HG02588 (cell line): ENCODE data around the gene PTPN1.

Experiments
- ATAC-seq: cut with Tn5 transposase; IDR thresholded peaks from one replicate; pipeline ENCODE4 v1.9.1; 2021; ENCODE audit warnings: mild to moderate bottlenecking, moderate library complexity; ENCODE audit not compliant: unreplicated experiment

The PTPN1 gene

DNA sequence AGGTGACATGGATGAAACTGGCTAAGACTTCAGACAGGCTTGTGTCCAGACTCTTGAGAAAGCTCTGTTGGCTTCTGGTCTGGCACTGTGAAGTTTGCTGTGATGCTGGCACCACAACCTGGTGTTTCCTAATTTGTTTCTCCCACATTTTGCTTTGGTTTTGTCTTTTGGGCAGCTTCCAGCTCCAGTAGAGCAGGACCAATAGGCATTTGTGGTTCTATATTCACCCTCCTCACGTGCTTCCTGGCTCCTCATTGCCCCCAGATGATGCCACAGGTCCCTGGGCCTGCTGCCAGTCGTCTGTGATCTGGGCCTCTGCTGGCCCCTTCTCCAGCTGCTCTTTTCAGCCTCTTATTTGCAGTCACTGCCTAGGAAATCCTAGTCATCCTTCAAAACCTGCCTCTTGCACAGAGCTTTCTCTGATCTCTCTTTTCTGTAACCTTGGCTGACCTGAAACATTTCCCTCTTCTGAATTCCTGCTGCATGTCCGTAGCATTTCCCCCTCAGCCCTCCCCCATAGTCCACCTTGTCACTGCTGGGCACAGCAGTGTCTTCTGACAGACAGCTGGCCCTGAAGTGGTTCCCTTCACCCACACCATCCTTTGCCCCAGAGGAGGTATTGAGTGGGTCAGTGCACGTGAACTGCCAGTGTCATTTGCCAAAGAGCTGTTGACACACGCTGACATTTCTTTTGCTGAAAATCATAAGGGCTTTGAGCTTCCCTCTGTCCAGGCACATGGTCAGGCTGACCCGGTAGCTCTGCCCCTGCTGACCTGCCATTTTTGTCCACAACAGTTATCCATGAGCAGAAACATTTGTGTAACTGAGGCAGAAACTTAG, 63.0 kb downstream of the PTPN1 start:
- ATAC-seq: no peak

DNA sequence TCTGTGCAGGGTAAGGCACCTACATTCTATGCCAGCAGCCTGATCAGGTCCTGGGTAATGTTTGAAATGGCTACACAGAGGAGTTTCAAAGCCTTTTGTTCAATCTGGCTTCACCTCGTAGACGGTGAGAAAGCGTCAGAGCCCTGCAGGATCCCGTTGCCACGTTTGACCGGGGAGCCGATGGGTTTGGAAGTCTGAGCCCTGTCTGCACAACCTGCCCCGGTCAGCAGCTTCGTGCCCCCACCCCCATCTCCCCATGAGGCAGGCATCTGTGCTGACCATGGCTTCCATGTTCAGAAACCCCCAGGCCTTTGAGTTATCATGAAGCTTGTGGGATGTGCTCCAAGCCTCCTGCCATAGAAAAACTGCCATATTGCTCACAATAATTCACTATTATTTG, 63.9 kb downstream of the PTPN1 start:
- ATAC-seq: no peak

DNA sequence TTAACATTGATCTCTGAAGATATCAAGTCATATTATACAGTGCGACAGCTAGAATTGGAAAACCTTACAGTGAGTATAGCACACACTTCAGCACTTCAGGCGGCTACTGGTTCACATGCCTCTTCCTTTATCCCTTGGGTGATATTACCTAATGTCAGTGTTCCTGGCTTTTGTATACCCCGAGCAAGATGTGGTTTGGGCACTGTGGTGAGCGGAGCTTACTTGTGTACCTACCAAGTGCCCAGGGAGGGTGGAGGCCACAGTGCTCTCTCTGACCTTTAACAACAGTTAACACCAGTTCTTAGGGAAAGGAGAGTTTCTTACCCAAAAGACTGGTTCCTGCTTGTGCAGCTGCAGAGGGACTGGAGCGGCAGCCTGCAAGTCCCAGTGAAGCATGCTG, 64.4 kb downstream of the PTPN1 start:
- ATAC-seq: no peak

DNA sequence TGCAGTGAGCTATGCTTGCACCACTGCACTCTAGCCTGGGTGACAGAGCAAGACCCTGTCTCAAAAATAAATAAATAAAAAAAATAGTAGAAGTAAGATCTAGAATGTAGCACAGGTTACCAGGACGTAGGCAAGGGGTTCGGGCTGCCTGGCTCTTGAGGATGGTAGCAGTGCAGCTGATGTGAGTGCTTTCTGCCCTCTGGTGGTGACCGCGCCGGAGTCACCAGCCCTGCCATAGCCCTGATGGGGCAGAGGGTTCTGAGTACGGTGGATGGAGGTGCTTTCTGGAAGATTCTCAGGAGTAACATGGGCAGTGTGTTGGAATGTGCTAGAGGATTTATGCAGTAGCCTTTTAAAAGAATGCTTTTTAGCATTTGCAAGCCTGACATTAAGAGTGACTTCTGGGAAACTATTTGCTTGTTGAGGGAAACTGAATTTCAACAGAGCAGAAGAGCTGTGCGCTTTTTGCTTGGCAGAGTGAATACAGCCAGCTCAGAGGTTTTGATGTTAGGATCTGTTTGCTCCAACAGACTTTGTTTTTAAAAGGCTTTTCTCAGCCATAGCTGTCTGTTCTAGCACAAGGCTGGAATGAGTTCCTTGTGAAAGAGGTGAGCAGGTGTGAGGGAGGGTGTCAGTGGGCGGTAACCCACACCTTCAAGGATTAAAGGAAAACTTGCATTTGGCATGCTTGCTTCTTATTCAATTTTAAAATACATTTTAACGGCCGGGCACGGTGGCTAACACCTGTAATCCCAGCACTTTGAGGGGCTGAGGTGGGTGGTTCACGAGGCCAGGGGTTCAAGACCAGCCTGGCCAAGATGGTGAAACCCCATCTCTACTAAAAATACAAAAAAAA, 65.9 kb downstream of the PTPN1 start:
- ATAC-seq: no peak

DNA sequence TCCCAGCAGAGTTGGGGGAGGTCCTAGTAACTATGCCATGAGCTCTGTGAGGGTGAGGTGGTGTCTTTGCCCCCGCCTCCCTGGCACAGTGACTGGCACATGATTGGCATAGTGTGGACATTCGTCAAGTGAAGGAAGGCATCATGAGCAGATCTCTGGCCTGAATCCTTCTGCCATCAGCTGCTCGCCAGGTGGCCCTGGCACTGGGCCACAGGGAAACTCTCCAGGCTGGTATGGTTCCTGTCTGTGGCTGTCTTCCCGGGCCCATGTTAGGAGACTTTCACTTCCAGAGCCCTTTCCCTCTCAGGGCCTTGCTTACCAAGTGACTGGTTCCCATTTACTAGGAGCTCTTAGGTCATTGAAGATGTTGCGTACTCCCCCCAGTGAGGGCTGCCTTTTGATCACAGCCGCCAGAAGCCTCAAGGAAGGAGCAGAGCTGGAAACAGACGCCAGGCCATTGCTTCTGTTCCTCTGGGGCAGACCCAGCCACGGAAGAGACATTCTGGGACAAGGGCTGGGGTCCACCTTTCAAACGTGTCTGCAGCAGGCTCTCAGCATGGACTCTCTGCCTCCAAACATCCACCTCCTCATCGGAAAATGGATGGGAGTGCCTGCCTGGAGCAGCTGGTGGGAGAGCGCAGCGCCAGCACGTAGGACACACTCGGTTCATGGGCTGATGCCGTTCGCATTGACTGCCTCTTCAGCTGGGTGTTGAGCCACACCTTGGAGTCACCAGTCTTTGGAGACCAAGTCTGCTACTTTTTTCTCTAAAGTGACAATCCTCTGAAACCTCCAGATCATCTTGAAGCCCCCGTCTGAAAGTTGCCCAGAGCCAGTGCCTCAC, 67.2 kb downstream of the PTPN1 start:
- ATAC-seq: no peak

DNA sequence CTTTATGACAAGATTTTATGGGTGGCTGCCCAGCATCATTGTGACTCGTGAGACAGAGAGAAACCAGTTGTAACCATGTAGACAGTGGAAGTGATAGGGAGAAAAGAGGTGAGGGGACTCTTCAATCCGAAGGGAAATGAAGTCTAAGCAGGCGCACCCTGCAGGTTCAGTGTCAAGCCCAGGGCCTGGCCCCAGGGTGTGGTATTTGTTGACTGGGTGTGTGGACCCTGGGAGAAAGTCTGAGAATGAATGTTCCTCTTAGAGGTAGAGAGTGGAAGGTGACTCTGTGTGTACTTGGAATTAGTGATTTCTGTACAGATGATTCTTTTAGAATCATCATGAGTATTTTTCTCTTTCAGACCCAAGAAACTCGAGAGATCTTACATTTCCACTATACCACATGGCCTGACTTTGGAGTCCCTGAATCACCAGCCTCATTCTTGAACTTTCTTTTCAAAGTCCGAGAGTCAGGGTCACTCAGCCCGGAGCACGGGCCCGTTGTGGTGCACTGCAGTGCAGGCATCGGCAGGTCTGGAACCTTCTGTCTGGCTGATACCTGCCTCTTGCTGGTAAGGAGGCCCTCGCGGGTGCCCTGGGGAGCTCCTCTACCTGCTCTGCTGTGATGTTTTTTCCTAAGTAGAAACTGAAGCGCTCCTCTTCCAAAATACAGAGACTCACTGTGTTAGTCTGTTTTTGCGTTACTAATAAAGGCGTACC, 68.0 kb downstream of the PTPN1 start:
- ATAC-seq: no peak

DNA sequence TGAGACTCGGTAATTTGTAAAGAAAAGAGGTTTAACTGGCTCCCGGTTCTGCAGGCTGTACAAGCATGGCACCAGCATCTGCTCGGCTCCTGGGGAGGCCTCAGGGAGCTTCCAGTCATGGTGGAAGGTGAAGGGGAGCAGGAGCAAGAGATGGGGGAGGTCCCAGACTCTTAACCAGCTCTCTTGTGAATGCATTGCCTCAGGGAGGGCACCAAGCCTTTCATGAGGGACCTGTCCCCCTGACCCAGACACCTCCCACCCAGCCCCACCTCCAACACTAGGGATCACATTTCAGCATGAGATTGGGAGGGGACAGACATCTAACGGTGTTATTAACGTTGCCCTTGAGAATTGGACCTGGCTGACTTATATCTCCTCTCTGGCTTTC, 68.6 kb downstream of the PTPN1 start:
- ATAC-seq: no peak

DNA sequence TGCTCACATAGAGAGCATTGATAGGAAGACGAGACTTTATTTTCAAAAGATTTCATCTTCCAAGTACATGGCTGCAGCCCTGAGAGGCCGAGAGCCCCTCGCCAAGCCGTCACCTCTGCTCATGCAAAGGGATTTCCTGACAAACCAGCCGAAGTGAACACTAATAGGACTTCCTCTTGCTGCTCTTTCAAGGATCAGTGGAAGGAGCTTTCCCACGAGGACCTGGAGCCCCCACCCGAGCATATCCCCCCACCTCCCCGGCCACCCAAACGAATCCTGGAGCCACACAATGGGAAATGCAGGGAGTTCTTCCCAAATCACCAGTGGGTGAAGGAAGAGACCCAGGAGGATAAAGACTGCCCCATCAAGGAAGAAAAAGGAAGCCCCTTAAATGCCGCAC, 69.3 kb downstream of the PTPN1 start:
- ATAC-seq: no peak

DNA sequence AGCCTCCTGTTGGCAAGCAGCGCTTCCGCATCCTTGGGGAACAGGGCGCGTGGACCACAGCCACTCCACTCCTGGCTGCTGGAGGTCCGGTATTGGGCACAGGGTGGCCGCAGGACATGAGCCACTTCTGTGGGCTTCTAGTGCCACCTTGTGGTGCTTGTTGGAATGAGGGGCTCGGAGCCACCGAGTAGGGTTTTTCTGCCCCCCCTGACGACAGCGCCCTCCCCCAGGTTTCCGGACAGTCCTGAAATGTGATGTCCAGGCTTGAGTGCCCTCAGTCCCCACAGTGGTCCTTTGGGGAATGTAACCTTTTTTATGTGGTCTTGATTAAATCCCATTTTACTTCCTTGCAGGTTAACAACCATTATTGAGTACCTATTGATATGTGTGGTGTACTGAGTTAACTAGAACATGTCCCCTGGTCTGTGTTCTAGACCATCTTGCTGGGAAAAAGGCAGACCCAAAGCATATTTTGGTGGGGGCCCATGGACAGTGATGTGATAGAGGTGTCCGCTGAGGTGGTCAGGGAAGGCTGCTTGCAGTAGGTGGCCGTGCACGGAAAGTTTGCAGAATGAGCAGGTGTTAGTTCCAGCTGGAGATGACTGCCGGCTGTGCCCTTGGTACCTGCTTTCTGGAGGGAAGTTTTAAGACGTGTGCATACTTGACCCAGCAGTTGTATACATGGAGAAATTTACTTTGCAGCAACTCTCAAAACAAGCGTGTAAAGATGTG, 70.0 kb downstream of the PTPN1 start:
- no peak for ATAC-seq

DNA sequence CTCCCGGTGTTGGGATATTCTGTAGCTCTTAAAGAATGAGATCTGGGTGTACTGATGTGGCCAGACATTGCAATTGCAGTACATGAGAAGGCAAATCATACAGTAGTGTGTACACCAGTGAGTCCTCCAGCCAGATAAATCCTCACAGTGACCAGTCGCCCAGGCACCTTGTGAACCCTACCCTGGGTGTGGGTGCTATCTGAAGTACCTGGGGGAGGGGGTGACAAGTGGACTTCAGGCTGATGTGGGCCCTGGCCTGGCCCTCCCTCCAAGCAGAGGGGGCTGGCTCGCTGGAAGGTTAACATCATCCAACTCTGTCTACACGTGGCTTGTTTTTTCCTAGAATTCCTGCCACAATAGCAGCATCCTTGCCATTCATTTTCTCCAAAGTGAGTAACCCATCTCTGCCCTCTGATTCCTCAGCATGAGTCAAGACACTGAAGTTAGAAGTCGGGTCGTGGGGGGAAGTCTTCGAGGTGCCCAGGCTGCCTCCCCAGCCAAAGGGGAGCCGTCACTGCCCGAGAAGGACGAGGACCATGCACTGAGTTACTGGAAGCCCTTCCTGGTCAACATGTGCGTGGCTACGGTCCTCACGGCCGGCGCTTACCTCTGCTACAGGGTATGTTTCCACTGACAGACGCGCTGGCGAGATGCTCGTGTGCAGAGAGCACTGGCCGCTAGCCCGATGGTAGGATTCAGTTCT, 70.8 kb downstream of the PTPN1 start:
- no peak for ATAC-seq

DNA sequence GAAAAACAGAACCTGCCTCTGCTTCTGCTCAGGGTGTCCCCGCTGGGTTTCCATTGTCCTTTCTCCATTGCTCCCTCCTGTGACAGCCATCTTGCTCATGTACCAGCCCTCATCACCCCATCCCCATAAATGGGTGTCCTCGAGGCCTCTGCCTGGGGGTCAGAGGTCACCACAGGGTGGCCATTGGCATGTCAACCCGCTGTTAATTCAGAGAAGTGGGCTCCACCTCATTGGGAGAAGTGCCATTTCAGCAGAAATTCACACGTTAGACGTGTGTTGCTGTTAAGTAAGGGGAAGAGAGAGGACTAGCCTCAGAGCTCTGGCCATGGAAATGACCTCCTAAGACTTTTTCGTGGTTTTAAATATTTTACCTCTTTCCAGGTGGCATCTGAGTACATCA, 71.9 kb downstream of the PTPN1 start:
- no peak for ATAC-seq

DNA sequence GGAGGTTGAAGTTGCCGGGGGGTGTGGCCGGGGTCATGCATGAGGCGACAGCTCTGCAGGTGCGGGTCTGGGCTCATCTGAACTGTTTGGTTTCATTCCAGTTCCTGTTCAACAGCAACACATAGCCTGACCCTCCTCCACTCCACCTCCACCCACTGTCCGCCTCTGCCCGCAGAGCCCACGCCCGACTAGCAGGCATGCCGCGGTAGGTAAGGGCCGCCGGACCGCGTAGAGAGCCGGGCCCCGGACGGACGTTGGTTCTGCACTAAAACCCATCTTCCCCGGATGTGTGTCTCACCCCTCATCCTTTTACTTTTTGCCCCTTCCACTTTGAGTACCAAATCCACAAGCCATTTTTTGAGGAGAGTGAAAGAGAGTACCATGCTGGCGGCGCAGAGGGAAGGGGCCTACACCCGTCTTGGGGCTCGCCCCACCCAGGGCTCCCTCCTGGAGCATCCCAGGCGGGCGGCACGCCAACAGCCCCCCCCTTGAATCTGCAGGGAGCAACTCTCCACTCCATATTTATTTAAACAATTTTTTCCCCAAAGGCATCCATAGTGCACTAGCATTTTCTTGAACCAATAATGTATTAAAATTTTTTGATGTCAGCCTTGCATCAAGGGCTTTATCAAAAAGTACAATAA, 72.5 kb downstream of the PTPN1 start:
- ATAC-seq: no peak

DNA sequence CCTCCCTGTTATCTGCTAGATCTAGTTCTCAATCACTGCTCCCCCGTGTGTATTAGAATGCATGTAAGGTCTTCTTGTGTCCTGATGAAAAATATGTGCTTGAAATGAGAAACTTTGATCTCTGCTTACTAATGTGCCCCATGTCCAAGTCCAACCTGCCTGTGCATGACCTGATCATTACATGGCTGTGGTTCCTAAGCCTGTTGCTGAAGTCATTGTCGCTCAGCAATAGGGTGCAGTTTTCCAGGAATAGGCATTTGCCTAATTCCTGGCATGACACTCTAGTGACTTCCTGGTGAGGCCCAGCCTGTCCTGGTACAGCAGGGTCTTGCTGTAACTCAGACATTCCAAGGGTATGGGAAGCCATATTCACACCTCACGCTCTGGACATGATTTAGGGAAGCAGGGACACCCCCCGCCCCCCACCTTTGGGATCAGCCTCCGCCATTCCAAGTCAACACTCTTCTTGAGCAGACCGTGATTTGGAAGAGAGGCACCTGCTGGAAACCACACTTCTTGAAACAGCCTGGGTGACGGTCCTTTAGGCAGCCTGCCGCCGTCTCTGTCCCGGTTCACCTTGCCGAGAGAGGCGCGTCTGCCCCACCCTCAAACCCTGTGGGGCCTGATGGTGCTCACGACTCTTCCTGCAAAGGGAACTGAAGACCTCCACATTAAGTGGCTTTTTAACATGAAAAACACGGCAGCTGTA, 73.4 kb downstream of the PTPN1 start:
- no peak for ATAC-seq

DNA sequence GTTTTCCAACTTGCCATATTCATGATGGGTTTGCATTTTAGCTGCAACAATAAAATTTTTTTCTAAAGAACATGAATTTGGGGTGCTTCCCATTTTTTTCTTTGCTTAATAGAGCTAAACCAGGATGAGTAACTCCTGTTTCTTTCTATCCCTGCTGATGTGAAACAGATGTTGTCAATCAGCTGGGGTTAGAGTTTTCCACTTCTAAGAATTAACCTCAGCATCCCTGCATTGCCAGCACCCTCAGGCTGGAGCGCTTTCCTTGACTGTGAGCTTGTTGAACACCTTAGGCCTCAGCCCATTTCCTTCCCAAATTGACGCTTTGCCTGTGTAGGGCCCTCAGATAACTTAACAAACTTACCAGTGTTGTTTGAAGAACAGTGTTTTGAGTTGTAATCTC, 74.5 kb downstream of the PTPN1 start:
- ATAC-seq: no peak

DNA sequence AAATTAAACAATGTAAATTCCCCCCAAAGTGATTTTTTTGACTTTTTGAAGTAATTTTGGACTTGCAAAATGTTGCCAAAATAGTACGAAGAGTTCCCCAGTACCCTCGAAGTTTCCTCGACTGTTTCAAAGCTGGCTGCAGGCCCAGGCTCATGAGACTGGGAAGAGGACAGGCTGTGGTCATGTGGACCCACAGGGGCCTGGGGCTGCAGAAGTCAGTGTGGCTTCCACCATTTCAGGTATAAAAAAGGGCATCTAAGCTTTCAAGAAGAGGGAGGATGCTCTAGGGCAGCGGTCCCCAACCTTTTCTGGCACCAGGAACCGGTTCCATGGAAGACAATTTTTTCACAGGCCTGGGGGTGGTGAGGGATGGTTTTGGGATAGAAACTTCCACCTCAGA, 75.0 kb downstream of the PTPN1 start:
- ATAC-seq: no peak

DNA sequence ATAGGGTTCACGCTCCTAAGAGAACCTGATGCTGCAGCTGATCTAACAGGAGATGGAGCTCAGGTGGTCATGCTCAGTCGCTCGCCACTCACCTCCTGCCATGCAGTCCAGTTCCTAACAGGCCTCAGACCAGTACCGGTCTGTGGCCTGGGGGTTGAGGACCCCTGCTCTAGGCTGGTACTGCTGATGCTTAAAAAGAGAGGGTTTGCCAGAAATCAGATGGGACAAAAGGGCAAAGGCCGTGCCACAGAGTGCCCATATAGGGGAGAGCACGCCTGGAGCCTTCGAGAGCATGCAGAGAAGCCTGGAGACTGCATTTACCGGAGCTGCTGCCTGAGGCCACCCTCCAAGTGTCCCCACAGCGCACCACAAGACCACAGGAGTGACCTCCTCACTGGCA, 75.5 kb downstream of the PTPN1 start:
- ATAC-seq: no peak

DNA sequence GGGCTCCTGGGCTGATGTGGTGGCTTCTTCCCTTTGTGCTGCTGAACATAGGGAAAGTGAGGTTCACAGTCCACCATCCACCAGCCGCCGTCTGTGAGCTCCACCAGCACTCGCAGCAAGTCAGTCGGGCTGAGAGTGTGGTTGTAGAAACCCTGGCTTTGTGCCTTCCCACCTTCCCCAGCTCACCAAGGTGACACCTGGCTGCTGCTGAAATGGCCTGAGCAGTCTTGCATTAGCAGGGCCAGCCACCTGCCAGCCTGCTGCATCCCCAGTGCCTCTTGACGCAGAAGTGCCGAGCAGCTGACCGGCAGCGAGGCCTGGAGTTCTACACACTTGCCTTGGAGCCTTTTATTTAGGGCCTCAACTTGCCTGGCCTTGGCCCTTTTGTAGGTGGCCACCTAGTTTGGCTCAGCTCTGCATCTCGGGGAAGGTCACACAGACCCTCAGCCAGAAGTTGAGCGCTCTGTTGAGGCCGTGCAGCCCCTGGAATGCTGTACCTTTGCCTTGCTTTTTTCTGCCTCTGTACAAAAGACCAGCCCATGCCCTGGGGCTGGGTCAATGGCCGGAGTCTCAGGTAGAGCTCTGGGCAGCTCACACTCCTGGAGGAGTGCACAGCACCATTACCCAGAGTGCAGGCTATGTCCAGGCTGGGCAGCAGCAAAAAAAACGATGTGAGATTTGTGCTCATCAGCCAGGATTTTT, 76.5 kb downstream of the PTPN1 start:
- no peak for ATAC-seq
